HUDEP-2 (cell line): ENCODE measurements around the gene SDF4.

ENCODE experiments used
- DNase-seq, 76 experiments: peaks; one replicate each; lab custom pipeline; 2025; ENCODE audit not compliant: unreplicated experiment in 76 of 76; lab: John Stamatoyannopoulos, UW

The SDF4 gene

GRCh38 chr1:1216770-1217620, 14.8 kb downstream of the SDF4 start:
- no peak for DNase-seq

DNA sequence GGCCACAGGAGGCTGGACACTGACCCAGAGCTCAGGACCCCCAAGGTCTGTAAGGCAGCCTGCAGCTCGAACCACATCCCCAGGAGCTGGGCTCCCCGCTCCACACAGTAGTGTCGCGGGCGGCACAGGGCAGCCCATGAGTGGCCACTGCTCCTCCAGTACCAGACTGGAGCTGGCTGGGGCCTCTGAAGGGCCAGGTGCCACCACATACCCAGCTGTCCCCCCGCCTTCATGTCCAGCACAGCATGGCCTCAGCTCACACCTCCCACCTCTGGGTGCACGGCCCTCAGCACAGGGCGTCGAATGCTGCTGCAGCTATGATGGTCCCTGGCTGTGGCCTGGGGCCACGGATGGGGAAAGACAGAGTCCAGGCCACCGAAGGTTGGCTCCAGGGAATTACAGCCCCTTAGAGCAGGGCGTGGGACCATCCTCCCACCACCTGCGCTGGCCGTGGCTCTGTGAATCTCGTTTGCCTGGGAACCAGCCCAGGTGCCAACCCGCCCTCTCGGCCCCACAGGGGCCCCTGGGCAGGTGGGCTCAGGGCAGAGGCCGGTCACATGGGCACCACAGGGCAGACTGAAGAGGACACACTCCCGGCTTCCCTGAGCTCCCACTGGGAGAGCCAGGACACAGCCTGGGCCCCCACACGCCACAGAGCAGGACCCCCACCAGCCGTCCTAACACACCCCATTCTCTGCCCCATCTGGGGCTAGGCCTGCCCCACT, 15.8 kb downstream of the SDF4 start:
- DNase-seq = no peak

DNA sequence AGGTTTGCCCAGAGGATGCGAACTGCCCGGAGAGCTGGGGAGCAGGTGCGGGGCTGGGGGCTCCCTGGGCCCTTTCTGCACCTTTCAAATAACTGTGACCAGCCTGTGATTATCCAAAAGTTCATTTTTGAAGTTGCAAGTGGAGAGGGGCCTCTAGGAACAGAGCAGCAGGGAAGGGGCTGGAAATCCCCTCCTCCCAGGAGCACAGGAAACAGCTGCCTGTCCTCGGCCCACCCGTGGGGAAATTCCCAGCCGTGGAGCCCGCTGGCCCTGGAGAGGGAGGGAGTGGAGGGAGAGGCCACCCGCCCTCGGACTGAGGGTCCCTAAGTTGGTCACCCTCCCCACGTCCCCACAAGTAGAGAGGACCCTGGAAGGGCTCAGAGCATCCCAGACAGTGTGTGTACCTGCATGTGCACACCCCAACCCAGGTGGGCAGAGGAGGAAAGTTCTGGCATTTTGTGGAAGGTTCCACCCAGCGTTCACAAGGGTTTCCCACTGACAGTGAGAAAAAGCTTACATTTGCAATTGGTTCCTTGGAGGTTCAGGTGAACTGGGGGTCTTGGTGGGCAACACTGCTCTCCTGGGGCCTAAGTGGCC, 16.6 kb downstream of the SDF4 start:
- no peak for DNase-seq

DNA sequence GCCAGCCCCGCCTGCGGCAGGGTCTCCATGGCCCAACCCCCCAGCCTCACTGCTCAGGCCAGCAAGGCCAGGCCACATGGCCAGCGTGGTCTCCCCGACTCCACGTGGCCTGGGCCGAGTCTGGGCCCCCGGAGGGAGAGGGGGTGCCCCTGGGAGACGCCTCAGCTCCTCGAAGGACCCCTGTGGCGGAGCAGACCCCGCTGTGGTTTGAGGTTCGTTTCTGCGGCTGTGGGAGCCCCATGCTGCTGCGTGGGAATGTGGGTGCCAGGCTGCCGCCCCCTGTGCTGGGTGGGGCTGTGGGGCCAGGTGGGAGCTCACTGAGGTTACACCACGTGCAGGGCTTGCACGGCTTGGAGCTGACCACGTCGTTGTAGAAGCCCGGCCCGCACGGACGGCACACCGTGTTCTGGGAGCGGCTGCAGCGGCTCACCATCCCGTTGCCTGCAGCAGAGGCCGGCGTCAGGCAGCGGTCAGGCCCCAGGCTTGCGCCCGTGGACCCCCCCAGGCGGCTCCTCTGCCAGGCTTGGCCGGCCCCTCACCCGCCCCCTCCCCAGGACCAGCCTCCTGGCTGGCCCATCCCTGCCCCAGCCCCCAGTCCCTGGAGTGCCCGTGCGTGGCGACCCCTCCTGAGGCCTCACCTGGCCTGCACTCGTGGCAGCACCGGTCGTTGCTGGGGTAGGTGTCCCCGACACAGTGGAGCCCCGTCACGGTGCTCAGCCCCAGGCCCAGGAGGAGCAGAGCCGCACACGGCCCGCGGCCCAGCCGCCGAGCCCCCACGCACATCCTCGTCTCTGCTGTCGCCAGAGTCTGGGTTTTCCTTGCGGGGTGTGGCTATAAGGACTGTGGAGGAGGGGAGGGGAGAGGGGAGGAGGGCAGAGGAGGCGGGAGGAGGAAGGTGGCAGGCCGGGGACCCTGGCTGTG, 18.2 kb downstream of the SDF4 start, which contains the start of gene TNFRSF4:
TNFRSF4 (minus strand) TSS at position 809 of the 921 bp plus-strand sequence; CDS start at position 783, 26 bp downstream.
- DNase-seq = no peak

DNA sequence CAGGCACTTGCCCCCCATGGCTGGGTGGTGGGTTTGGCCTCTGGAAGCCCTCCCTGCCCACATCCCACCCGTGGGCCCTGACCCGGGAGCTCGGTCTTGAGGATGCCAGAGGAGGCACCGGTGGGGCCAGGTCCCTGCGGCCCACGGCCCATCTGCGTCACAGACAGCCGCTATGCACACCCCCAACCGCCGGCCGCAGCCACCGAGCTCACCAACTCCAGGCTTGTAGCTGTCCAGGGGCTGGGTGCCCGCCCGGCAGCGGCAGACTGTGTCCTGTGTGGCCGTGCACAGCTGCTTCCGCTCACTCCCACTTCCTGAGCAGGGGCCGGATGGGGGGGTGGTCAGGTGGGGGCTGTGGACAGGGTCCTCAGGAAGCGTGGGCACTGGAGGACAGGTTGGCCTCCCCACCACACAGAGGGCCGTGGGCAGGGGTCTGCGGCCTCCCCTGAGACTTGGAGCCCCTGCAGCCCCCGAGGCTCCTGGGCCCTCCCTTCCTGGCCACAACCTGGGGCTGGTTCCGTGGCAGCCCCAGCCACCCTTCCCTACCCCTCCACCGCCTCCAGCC, 18.9 kb downstream of the SDF4 start:
- DNase-seq = no peak

DNA sequence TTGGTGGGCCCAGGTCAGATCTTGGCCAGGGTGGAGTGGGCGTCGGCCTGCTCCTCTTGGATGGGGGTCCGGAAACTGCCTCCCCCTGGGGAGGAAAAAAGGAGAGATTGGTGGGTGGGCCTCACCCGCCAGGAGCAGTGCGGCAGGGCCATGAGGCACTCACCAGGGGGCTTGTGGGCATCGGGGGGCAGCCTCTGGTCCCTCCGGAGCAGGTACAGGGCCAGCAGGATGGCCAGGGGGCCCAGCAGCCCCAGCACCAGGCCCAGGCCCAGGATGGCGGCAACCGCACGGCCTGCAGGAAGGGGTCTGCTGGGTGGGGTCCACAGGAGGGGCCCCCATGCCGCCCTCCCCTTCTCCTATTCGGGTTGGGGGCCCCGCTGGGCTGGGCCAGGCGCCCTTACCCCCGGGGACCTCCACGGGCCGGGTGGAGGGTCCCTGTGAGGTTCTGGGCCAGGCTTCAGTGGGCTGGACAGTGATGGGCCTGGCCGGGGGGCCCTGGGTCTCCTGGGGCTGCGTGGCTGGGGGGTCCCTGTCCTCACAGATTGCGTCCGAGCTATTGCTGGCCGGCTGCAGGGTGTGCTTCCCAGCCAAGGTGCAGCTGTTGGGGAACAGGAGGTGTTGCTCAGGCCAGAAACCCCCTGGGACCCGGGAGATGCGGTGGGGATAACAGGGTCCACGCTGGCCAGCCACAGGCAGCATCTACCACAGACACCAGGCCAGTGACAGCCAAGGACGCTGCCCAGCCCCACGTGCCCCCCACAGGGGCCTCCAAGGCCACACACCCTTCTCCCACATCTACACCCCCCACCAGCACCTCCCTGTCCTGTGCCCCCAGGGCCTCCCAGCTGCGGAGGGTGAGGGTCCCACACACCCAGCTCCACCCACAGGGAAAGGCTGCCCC, 20.0 kb downstream of the SDF4 start:
- no peak for DNase-seq

DNA sequence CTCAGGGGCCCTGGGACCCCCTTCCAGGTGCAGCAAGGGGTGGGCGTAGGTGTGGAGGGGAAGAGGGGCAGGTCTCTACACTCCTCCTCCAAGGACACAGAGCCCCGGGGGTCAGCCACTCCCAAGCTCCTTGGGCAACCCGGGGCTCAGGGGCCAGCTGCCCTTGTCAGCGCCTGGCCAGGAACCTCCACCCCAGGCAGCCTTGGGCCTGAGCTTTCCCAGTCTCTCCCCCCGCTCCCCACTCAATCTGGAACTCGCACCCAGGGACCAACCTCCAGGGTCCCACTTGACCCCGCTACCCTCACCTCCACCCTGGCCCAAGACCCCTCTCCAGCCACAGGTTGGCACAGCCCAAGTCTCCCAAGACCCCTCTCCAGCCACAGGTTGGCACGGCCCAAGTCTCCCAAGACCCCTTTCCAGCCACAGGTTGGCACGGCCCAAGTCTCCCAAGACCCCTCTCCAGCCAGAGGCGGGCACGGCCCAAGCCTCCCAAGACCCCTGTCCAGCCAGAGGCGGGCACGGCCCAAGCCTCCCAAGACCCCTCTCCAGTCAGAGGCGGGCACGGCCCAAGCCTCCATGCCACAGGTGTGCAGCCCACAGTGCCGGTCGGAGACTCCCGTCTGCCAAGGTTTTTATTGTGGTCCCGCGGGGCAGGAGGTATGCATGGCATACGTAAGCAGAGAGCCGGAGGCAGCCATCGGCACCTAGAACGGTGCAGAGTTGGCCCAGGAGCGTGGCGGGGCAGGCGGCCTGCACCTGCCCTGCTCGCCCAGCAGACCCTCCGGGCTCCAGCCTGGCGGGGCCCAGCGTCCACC, 20.9 kb downstream of the SDF4 start:
- no peak for DNase-seq

- peak in 15 of 76 experiments; percentile 3 to 64 (median 16) for DNase-seq
Observed at GRCh38 chr1:1208713-1209433, 22.9 kb downstream of the SDF4 start.

DNA sequence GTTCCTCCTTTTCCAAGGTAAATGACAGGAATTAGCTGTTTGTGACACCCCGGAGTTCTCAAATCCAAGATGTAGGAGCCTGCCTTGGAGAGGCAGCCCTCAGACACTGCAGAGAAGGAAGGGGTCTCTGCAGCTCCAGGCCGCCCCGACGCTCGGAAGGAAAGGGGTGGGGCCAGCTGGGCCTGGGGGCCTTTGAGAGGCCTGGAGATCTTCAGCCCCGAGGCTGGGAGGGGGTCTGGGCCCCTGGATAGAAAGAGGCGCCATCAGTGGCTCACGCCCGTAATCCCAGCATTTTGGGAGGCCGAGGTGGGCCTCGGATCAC, 24.3 kb downstream of the SDF4 start:
- no peak for DNase-seq

DNA sequence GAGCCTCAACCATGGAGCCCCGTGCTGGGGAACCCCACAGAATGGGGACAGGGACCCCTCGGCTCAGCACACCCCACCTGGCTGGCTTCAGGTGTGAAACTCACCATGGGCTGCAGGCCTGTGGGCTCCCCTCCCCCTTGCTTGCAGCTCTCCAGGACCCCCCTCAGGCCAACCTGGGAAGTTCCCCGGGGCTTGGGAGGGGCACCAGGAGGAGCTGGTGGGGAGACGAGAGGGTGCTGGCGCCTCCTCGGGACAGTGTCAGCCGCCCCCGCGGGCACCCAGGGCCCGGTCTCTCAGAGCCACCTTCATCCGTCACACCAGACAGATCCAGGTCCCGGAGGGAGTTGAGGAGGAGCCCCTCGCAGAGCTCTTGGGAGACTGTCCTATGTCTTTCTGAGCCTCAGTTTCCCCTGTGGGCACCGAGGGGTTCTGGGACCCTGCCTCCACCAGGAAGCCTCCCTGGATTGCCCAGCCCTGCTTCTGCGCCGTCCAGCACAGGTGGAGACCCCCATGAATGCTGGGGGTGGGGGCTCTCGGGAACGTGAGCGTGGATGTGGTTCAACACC, 24.8 kb downstream of the SDF4 start:
- no peak for DNase-seq

DNA sequence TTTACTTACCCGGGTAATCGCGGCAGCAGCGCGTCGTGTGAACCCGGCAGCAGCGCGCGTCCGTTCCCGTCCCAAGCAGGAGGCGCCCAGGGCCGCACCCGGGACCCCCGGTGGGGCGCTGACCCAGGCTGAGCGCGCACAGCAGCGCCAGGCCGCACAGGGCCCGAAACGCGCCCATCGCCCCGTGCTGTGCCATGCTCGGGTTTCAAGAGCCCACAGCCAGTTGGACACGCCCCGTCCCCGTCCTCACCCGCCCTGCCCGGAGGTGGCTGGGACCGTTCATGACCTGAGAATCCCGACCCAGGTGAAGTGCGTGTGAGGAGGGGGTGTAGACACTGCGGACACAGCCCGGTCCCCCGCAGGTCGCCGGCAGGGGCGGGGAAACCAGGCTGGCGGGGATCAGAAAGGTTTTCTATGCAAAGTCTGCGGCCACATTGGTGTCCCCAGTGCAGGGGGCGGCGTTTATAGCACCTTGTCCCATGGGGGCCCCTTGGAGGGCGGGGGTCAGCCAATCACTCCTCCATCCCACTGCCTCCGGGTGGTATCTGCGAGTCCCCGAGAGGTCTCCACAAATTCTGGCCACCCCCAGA, 25.3 kb downstream of the SDF4 start, which contains the start of gene TNFRSF18:
TNFRSF18 (minus strand) TSS at position 217 of the 590 bp plus-strand sequence; CDS start at position 196, 21 bp downstream.
- DNase-seq = no peak

DNA sequence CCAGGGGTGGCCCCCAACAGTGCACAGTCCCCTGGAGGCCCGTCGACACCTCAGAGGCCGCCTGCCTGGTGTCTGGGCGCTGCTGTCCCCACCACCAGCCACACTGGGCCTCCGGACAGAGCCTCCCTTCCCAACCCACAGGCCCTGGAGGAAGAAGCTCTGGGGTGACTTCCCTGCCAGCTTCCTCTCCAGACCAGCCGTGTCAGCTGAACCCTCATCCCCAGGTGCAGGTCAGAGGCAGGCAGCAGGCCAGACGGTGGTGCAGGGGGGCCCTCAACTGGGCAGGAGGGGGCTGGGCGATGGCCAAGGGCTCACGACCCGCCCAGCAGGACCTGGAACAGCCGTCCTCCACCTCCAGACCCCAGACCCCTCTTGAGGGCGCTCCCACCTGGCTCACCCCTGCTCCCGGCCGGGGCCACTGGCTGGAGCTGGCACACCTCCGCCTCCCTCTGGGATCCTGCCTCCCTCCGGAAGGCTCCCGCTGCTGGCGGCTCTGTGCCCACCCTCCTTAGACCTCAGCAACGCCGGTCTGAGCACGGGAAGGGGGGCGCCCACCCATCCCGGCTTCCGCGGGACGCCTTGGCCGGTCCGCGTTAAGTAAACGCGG, 25.9 kb downstream of the SDF4 start:
- no peak for DNase-seq

GRCh38 chr1:1204998-1205768, 26.6 kb downstream of the SDF4 start:
- DNase-seq = no peak

DNA sequence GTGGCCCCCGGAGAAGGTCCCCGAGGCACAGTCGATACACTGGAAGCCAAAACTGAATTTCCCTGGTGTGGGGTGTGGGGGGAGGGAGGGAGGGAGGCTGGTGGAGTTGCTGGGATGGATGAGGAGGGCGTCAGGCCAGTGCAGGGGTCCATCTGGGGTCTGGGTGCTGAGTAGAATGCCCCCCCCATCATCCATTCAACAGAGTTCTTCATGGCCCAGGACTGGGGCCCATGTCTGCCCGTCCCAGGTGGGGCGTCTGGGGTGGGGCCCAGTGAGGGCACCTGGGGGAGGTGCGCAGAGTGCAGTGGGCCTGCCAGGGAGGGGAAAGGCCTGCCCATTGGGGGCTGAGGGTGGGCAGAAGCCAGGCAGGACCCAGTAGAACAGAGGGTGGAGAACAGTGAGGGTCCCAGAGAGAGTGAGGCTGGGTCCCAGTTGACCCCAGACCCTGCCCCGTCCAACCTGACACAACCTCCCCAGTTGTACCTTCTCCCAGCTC, 27.3 kb downstream of the SDF4 start:
- DNase-seq = no peak

- DNase-seq = no peak
Observed at GRCh38 chr1:1203561-1204424, 28.0 kb downstream of the SDF4 start.
